Body of pancreas (tissue), 4 donors: ENCODE measurements around the gene JADE3.

Experiments used
- POLR2A ChIP-seq, 3 donors: fragments of 450-650 bp; IDR thresholded peaks; one replicate each; pipeline ENCODE4 v1.6.1; 2016; ENCODE audit warnings: antibody characterized with exemption in 3 of 3, mild to moderate bottlenecking in 2 of 3
- TF ChIP-seq, protein P1 (sequence below), 7 experiments: fragments of 450-650 bp in 4 of 7; fragments of 200-600 bp in 3 of 7; sonication (generic) in 3 of 7; IDR thresholded peaks; one replicate each; pipeline ENCODE4 v1.5.1; 2016 to 2019; ENCODE audit warnings: antibody characterized with exemption in 7 of 7

DNA sequence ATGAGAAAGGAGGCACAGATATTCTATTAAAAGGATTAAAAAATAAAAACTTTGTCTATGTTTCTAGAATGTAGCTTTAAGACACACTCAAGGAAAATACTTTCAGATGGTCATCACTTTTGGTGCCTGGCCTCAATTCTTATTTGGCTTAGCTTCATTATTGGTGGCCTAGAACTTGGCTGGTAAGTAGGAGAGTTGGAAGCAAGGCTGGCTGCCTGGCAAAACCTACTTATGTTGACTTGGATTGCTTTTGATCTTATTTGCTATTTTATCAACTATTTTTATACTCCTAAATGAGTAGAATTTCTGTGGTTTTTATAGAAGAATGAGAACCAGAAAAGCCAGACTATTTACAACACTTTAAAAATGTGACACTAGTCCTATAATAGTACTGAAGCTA is 35.3 kb upstream of the JADE3 start:
- TF ChIP-seq, protein P1, sequence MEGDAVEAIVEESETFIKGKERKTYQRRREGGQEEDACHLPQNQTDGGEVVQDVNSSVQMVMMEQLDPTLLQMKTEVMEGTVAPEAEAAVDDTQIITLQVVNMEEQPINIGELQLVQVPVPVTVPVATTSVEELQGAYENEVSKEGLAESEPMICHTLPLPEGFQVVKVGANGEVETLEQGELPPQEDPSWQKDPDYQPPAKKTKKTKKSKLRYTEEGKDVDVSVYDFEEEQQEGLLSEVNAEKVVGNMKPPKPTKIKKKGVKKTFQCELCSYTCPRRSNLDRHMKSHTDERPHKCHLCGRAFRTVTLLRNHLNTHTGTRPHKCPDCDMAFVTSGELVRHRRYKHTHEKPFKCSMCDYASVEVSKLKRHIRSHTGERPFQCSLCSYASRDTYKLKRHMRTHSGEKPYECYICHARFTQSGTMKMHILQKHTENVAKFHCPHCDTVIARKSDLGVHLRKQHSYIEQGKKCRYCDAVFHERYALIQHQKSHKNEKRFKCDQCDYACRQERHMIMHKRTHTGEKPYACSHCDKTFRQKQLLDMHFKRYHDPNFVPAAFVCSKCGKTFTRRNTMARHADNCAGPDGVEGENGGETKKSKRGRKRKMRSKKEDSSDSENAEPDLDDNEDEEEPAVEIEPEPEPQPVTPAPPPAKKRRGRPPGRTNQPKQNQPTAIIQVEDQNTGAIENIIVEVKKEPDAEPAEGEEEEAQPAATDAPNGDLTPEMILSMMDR (IDR thresholded peaks at IDR 0.05) = no peak
- no peak for TF ChIP-seq POLR2A (IDR thresholded peaks at IDR 0.05)
